ENCODE results near the gene PITPNM1. TPM values are rescaled to one million over a fixed set of nuclear protein-coding genes. Genes with fewer than 3 reads are reported as not detected.

The PITPNM1 gene
- total and polyA plus RNA-seq, 2 of the 13 experiments (the other 11 are each of a cell fraction or from before 2014, with no cell fraction given): 8.2 to 8.5 TPM

GRCh38 chr11:67538823-67539505, 33.8 kb upstream of the PITPNM1 start (continued):
- TF ChIP-seq, protein P1, sequence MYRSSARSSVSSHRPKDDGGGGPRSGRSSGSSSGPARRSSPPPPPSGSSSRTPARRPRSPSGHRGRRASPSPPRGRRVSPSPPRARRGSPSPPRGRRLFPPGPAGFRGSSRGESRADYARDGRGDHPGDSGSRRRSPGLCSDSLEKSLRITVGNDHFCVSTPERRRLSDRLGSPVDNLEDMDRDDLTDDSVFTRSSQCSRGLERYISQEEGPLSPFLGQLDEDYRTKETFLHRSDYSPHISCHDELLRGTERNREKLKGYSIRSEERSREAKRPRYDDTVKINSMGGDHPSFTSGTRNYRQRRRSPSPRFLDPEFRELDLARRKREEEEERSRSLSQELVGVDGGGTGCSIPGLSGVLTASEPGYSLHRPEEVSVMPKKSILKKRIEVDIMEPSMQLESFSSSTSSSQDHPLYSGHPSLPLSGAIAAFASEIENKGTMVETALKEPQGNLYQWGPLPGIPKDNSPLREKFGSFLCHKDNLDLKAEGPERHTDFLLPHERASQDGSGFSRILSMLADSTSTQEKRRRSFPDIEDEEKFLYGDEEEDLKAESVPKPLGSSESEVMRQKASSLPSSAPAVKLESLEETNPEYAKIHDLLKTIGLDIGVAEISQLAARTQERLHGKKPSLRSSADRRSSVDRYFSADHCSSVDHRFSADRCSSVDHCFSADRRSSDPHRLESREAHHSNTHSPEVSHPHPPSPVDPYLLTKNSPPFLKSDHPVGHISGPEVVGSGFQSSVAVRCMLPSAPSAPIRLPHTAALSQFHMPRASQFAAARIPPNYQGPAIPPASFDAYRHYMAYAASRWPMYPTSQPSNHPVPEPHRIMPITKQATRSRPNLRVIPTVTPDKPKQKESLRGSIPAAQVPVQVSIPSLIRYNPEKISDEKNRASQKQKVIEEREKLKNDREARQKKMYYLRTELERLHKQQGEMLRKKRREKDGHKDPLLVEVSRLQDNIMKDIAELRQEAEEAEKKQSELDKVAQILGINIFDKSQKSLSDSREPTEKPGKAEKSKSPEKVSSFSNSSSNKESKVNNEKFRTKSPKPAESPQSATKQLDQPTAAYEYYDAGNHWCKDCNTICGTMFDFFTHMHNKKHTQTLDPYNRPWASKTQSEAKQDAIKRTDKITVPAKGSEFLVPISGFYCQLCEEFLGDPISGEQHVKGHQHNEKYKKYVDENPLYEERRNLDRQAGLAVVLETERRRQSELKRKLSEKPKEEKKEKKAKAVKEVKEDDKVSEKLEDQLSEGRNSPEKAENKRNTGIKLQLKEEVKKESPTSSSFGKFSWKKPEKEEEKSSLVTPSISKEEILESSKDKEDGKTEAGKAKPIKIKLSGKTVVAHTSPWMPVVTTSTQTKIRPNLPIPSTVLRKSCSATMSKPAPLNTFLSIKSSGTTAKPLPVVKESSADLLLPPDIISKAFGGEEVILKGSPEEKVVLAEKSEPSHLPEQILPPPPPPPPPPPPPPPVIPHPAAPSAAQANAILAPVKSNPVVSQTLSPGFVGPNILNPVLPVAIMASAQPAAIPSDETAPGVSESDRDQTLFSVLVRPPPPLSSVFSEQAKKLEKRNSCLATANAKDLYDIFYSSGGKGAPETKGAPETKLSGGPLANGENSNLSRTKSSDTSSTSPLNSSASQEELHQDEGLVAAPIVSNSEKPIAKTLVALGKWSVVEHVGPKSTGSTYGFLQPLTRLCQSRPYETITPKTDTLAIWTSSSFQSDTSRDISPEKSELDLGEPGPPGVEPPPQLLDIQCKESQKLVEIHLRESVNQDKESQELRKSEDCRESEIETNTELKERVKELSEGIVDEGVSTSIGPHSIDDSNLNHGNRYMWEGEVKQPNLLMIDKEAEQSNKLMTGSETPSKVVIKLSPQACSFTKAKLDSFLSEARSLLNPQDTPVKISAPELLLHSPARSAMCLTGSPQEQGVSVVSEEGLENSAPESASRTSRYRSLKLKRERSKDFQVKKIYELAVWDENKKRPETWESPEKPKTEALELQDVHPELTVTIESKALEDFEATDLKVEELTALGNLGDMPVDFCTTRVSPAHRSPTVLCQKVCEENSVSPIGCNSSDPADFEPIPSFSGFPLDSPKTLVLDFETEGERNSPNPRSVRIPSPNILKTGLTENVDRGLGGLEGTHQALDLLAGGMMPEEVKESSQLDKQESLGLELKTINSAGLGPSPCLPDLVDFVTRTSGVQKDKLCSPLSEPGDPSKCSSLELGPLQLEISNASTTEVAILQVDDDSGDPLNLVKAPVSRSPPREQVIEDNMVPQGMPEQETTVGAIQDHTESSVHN (CRISPR knock-in tag; IDR thresholded peaks at IDR 0.05): no peak
- TF ChIP-seq ZNF772 (CRISPR knock-in tag; IDR thresholded peaks at IDR 0.05) (no peak), RORA (CRISPR knock-in tag; IDR thresholded peaks at IDR 0.05) (no peak), ZNF367 (CRISPR knock-in tag; IDR thresholded peaks at IDR 0.05; ENCODE audit: borderline replicate concordance) (no peak), GTF3A (CRISPR knock-in tag; conservative IDR thresholded peaks at IDR 0.05) (no peak), HOXA9 (CRISPR knock-in tag; IDR thresholded peaks at IDR 0.05; ENCODE audit: borderline replicate concordance) (no peak), NCOA1 (CRISPR knock-in tag; IDR thresholded peaks at IDR 0.05) (no peak), ZNF138 (CRISPR knock-in tag; IDR thresholded peaks at IDR 0.05; ENCODE audit: low read depth) (no peak), MYC (CRISPR knock-in tag; IDR thresholded peaks at IDR 0.05; ENCODE audit: borderline replicate concordance) (0 out of 2 replicates have a peak, but pooled peaks have one; percentile 14), SETDB1 (CRISPR knock-in tag; IDR thresholded peaks at IDR 0.05; ENCODE audit: borderline replicate concordance) (no peak), MEIS1 (CRISPR knock-in tag; IDR thresholded peaks at IDR 0.05; ENCODE audit: borderline replicate concordance) (no peak), ZNF768 (CRISPR knock-in tag; IDR thresholded peaks at IDR 0.05) (peak; percentile 59; the same call in 1 of the 2 replicates), NCOA5 (CRISPR knock-in tag; IDR thresholded peaks at IDR 0.05) (no peak)
- TF ChIP-seq, protein P2, sequence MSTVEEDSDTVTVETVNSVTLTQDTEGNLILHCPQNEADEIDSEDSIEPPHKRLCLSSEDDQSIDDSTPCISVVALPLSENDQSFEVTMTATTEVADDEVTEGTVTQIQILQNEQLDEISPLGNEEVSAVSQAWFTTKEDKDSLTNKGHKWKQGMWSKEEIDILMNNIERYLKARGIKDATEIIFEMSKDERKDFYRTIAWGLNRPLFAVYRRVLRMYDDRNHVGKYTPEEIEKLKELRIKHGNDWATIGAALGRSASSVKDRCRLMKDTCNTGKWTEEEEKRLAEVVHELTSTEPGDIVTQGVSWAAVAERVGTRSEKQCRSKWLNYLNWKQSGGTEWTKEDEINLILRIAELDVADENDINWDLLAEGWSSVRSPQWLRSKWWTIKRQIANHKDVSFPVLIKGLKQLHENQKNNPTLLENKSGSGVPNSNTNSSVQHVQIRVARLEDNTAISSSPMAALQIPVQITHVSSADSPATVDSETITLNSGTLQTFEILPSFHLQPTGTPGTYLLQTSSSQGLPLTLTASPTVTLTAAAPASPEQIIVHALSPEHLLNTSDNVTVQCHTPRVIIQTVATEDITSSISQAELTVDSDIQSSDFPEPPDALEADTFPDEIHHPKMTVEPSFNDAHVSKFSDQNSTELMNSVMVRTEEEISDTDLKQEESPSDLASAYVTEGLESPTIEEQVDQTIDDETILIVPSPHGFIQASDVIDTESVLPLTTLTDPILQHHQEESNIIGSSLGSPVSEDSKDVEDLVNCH (CRISPR knock-in tag; IDR thresholded peaks at IDR 0.05): no peak
- TF ChIP-seq, protein P3, sequence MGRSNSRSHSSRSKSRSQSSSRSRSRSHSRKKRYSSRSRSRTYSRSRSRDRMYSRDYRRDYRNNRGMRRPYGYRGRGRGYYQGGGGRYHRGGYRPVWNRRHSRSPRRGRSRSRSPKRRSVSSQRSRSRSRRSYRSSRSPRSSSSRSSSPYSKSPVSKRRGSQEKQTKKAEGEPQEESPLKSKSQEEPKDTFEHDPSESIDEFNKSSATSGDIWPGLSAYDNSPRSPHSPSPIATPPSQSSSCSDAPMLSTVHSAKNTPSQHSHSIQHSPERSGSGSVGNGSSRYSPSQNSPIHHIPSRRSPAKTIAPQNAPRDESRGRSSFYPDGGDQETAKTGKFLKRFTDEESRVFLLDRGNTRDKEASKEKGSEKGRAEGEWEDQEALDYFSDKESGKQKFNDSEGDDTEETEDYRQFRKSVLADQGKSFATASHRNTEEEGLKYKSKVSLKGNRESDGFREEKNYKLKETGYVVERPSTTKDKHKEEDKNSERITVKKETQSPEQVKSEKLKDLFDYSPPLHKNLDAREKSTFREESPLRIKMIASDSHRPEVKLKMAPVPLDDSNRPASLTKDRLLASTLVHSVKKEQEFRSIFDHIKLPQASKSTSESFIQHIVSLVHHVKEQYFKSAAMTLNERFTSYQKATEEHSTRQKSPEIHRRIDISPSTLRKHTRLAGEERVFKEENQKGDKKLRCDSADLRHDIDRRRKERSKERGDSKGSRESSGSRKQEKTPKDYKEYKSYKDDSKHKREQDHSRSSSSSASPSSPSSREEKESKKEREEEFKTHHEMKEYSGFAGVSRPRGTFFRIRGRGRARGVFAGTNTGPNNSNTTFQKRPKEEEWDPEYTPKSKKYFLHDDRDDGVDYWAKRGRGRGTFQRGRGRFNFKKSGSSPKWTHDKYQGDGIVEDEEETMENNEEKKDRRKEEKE (IDR thresholded peaks at IDR 0.05): no peak
- TF ChIP-seq, protein P4, sequence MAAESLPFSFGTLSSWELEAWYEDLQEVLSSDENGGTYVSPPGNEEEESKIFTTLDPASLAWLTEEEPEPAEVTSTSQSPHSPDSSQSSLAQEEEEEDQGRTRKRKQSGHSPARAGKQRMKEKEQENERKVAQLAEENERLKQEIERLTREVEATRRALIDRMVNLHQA (CRISPR knock-in tag; IDR thresholded peaks at IDR 0.05): no peak

Data from HepG2 (cell line).